Measurements from ENCODE around the gene RWDD3. TPM values are rescaled to one million over a fixed set of nuclear protein-coding genes. Genes with fewer than 3 reads are reported as not detected.

The RWDD3 gene
- polyA plus RNA-seq, 1 experiment = 24.6 TPM

DNA sequence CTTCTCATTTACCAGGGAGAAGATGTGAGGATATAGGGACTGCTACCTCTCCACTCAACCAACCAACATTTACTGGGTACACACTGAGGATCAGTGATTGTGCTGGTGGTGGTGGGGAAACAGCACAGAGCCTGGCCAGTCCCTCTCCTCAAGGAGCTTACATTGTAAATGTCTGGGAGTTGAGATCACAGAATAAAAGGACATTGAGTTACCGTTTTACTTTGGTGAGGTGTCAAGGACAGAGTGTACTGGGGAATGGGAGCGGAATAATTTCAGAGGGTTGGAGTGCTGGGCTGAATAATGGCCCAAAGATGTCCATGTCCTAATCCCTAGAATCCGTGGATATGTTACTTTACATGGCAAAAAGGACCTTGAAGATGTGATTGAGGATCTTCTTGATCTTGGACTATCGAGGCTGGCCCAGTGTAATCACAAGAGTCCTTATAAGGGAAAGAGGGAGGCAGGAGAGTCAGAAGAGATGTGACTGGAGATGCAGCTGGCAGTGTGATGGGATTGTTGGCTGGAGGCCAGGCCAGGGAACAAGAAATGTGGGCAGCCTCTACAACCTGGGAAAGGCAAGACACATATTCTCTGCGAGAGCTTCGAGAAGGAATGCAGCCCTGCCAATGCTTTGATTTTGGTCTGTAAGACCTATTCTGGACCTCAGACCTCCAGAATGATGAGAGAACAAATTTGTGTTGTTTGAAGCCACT is 26.6 kb upstream of the RWDD3 start:
- H3K9me3 ChIP-seq (ENCODE audit: control insufficient read depth, insufficient read depth, low read length) = no peaks in the 10 kb centered on the region
- no peak overlapping the region for H3K4me3 ChIP-seq (ENCODE audit: low read depth, low read length)
- no peak overlapping the region for H3K27ac ChIP-seq (ENCODE audit: low read depth, low read length)
- ChIA-PET CTCF (interaction anchor here (0.6 kb wide), 1 partner anchor 14 kb away, joined by 3 read pairs; no protein-coding TSS in a partner anchor), POLR2A (no interaction called here)
- no peak for DNase-seq (ENCODE audit: low read depth, low spot score)
- H3K27me3 ChIP-seq (ENCODE audit: control insufficient read depth, insufficient read depth, low read length) = no peaks in the 10 kb centered on the region
- TF ChIP-seq, protein P1, sequence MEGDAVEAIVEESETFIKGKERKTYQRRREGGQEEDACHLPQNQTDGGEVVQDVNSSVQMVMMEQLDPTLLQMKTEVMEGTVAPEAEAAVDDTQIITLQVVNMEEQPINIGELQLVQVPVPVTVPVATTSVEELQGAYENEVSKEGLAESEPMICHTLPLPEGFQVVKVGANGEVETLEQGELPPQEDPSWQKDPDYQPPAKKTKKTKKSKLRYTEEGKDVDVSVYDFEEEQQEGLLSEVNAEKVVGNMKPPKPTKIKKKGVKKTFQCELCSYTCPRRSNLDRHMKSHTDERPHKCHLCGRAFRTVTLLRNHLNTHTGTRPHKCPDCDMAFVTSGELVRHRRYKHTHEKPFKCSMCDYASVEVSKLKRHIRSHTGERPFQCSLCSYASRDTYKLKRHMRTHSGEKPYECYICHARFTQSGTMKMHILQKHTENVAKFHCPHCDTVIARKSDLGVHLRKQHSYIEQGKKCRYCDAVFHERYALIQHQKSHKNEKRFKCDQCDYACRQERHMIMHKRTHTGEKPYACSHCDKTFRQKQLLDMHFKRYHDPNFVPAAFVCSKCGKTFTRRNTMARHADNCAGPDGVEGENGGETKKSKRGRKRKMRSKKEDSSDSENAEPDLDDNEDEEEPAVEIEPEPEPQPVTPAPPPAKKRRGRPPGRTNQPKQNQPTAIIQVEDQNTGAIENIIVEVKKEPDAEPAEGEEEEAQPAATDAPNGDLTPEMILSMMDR (IDR thresholded peaks at IDR 0.05; ENCODE audit: low read depth, low read length) = no peak

- ChIA-PET CTCF (interaction anchor here (1.5 kb wide), 1 partner anchor 25 kb away, joined by 5 read pairs; the partner anchor contains the start of gene RWDD3), POLR2A (no interaction called here)
- TF ChIP-seq, protein P1 (IDR thresholded peaks at IDR 0.05; ENCODE audit: low read depth, low read length) = no peak
Measured at GRCh38 chr1:95208876-95209275, 25.1 kb upstream of the RWDD3 start.

DNA sequence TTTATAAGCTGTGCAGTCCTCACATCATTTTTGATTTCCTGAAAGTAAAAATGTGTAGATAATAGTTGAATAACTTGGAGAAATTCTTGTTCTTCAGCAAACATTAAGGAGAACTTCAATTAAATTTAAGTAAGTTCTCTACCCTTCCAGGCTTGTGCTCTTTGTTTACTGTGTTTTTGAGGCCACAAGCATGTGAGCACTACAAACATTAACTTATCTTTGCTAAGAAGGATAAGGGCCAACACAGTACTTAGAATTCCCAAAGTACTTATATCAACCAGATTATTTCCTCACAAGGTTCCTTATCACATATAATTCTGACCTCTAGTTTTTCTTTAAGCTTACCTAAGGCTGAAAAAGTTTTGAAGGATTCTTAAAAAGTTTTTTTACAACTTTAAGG is 24.7 kb upstream of the RWDD3 start:
- POLR2A ChIA-PET = no interaction called here
- no peak overlapping the region for H3K27ac ChIP-seq (ENCODE audit: low read depth, low read length)
- H3K4me3 ChIP-seq (ENCODE audit: low read depth, low read length) = no peak overlapping the region
- TF ChIP-seq, protein P1 (IDR thresholded peaks at IDR 0.05; ENCODE audit: low read depth, low read length) = no peak
- H3K9me3 ChIP-seq (ENCODE audit: control insufficient read depth, insufficient read depth, low read length) = no peaks in the 10 kb centered on the region
- H3K27me3 ChIP-seq (ENCODE audit: control insufficient read depth, insufficient read depth, low read length) = no peaks in the 10 kb centered on the region
- DNase-seq (ENCODE audit: low read depth, low spot score) = no peak
- CTCF ChIA-PET = interaction anchor here (1.5 kb wide), 1 partner anchor 25 kb away, joined by 5 read pairs; the partner anchor contains the start of gene RWDD3

More at GRCh38 chr1:95208876-95209275, 25.1 kb upstream of the RWDD3 start:
- H3K4me3 ChIP-seq (ENCODE audit: low read depth, low read length) = no peak overlapping the region
- no peak for DNase-seq (ENCODE audit: low read depth, low spot score)
- H3K27me3 ChIP-seq (ENCODE audit: control insufficient read depth, insufficient read depth, low read length) = no peaks in the 10 kb centered on the region
- no peak overlapping the region for H3K27ac ChIP-seq (ENCODE audit: low read depth, low read length)
- H3K9me3 ChIP-seq (ENCODE audit: control insufficient read depth, insufficient read depth, low read length) = no peaks in the 10 kb centered on the region

DNA sequence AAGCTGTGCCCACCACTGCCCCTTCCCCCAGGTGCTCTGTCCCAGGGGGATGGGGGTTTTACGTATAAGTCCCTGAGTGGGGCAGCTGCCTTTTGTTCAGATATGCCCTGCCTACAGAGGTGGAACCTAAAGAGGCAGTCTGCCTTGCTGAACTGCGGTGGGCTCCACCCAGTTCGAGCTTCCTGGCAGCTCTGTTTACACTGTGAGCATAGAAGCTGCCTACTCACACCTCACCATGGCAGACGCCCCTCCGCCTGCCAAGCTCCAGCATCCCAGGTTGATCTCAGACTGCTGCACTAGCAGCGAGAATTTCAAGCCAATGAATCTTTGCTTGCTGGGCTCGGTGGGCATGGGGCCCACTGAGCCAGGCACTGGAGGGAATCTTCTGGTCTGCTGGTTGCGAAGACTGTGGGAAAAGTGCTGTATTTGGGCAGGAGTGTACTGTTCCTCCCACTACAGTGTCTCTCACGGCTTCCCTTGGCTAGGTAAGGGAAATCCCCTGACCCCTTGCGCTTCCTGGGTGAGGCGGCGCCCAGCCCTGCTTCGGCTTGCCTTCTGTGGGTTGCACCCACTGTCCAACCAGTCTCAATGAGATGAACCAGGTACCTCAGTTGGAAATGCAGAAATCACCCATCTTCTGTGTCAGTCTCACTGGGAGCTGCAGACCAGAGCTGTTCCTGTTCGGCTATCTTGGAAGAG is 17.6 kb upstream of the RWDD3 start:
- Histone ChIP-seq H3K27ac (ENCODE audit: low read depth, low read length) (no peak overlapping the region), H3K4me3 (ENCODE audit: low read depth, low read length) (no peak overlapping the region), H3K27me3 (ENCODE audit: control insufficient read depth, insufficient read depth, low read length) (peaks cover 7% of the 10 kb centered on the region), H3K9me3 (ENCODE audit: control insufficient read depth, insufficient read depth, low read length) (no peaks in the 10 kb centered on the region)
- DNase-seq (ENCODE audit: low read depth, low spot score) = no peak
- TF ChIP-seq, protein P1 (IDR thresholded peaks at IDR 0.05; ENCODE audit: low read depth, low read length) = no peak
- ChIA-PET POLR2A (no interaction called here), CTCF (no interaction called here)

GRCh38 chr1:95217371-95217770 is 16.6 kb upstream of the RWDD3 start:
- POLR2A ChIA-PET = no interaction called here
- TF ChIP-seq, protein P1 (IDR thresholded peaks at IDR 0.05; ENCODE audit: low read depth, low read length) = no peak
- H3K4me3 ChIP-seq (ENCODE audit: low read depth, low read length) = no peak overlapping the region
- peaks cover 7% of the 10 kb centered on the region for H3K27me3 ChIP-seq (ENCODE audit: control insufficient read depth, insufficient read depth, low read length)
- no peaks in the 10 kb centered on the region for H3K9me3 ChIP-seq (ENCODE audit: control insufficient read depth, insufficient read depth, low read length)
- no peak for DNase-seq (ENCODE audit: low read depth, low spot score)
- H3K27ac ChIP-seq (ENCODE audit: low read depth, low read length) = no peak overlapping the region
- CTCF ChIA-PET = interaction anchor here (1.1 kb wide), 1 partner anchor 16 kb away, joined by 4 read pairs; the partner anchor contains the start of gene RWDD3
